A673 (cell line): Measurements from ENCODE around the gene ZFP42. TPM values are rescaled to one million over a fixed set of nuclear protein-coding genes. Genes with fewer than 3 reads are reported as not detected.

ENCODE experiments used
- BruUV-seq: library from RNA; stranded (reverse); fragments of 400-500 nt; replicated peaks from 2 replicates; lab custom pipeline; 2021; lab: Mats Ljungman, UMichigan
- CTCF ChIA-PET: fragments of 300-600 bp; sonication (Branson Sonifier 250); formaldehyde crosslinking; loops from one replicate; lab custom pipeline; 2022; ENCODE audit warnings: antibody characterized with exemption; lab: Charles Lee
- POLR2A ChIA-PET: fragments of 300-600 bp; sonication (Branson Sonifier 250); formaldehyde crosslinking; loops from one replicate; lab custom pipeline; 2022; ENCODE audit warnings: antibody characterized with exemption; ENCODE audit not compliant: low non-redundant PET; lab: Charles Lee
- DNase-seq: peaks from one replicate; pipeline ENCODE4 v3.0.0-alpha.2; 2015; ENCODE audit warnings: low spot score
- H3K27ac ChIP-seq: fragments of 200-600 bp; sonication (generic); 2 replicates; pipeline ENCODE4 v1.5.1; 2016; ENCODE audit warnings: mixed run types, low read depth, mild to moderate bottlenecking, mixed read lengths, antibody characterized with exemption, low read length; ENCODE audit not compliant: poor library complexity, severe bottlenecking
- H3K27me3 ChIP-seq: fragments of 200-600 bp; sonication (generic); replicated peaks from 2 replicates; pipeline ENCODE4 v1.6.1; 2017; ENCODE audit warnings: mixed run types, low read depth, mild to moderate bottlenecking, mixed read lengths, antibody characterized with exemption, low read length; ENCODE audit not compliant: insufficient read depth, poor library complexity
- H3K36me3 ChIP-seq: fragments of 200-600 bp; sonication (generic); 2 replicates; pipeline ENCODE4 v1.6.1; 2016; ENCODE audit warnings: mixed run types, mild to moderate bottlenecking, mixed read lengths, antibody characterized with exemption, low read length; ENCODE audit not compliant: insufficient read depth, poor library complexity, severe bottlenecking
- H3K4me1 ChIP-seq: fragments of 200-600 bp; sonication (generic); 2 replicates; pipeline ENCODE4 v1.6.1; 2017; ENCODE audit warnings: mixed run types, mild to moderate bottlenecking, mixed read lengths, antibody characterized with exemption, low read length; ENCODE audit not compliant: insufficient read depth, poor library complexity, severe bottlenecking
- H3K4me3 ChIP-seq: fragments of 200-600 bp; sonication (generic); 2 replicates; pipeline ENCODE4 v1.5.1; 2016; ENCODE audit warnings: low read depth, mixed run types, mild to moderate bottlenecking, mixed read lengths, low read length; ENCODE audit not compliant: poor library complexity, severe bottlenecking
- H3K9me3 ChIP-seq: fragments of 200-600 bp; sonication (generic); 2 replicates; pipeline ENCODE4 v1.6.1; 2016; ENCODE audit warnings: mixed run types, low read depth, mild to moderate bottlenecking, mixed read lengths, antibody characterized with exemption, low read length; ENCODE audit not compliant: poor library complexity, severe bottlenecking
- EZH2 ChIP-seq: fragments of 200-600 bp; sonication (generic); IDR thresholded peaks from 2 replicates; pipeline ENCODE4 v1.6.1; 2017; ENCODE audit warnings: borderline replicate concordance, low read depth, mild to moderate bottlenecking, mixed read lengths, antibody characterized with exemption, low read length; ENCODE audit not compliant: poor library complexity, severe bottlenecking
- intact Hi-C: fragments of 100-400 bp; cut with micrococcal nuclease; formaldehyde crosslinking; loops from one replicate; pipeline ENCODE4 v1.10.0; 2022; ENCODE audit not compliant: unreplicated experiment
- total RNA-seq: library from RNA; stranded (reverse); gene quantifications from 2 replicates; pipeline ENCODE4 v1.2.3, GENCODE V29; 2021
- TF ChIP-seq, protein P1 (sequence below): fragments of 300-800, 200-600 bp; sonication (generic); conservative IDR thresholded peaks from 2 replicates; pipeline ENCODE4 v1.5.1; 2017; ENCODE audit warnings: low read depth, mild to moderate bottlenecking, antibody characterized with exemption, low read length, moderate library complexity, mixed read lengths

ZFP42 gene
- total RNA-seq, 1 experiment from 2014 or later = not detected

GRCh38 chr4:188023682-188024081 is 28.1 kb downstream of the ZFP42 start:
- no peaks in the 10 kb centered on the region for H3K36me3 ChIP-seq
- POLR2A ChIA-PET = no interaction called here
- no TSS peak for BruUV-seq
- H3K27ac ChIP-seq = no peak overlapping the region
- intact Hi-C loops = no loop called here
- H3K9me3 ChIP-seq = no peaks in the 10 kb centered on the region
- no peak for TF ChIP-seq EZH2
- TF ChIP-seq, protein P1, sequence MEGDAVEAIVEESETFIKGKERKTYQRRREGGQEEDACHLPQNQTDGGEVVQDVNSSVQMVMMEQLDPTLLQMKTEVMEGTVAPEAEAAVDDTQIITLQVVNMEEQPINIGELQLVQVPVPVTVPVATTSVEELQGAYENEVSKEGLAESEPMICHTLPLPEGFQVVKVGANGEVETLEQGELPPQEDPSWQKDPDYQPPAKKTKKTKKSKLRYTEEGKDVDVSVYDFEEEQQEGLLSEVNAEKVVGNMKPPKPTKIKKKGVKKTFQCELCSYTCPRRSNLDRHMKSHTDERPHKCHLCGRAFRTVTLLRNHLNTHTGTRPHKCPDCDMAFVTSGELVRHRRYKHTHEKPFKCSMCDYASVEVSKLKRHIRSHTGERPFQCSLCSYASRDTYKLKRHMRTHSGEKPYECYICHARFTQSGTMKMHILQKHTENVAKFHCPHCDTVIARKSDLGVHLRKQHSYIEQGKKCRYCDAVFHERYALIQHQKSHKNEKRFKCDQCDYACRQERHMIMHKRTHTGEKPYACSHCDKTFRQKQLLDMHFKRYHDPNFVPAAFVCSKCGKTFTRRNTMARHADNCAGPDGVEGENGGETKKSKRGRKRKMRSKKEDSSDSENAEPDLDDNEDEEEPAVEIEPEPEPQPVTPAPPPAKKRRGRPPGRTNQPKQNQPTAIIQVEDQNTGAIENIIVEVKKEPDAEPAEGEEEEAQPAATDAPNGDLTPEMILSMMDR = no peak
- CTCF ChIA-PET = no interaction called here
- no peaks in the 10 kb centered on the region for H3K27me3 ChIP-seq
- DNase-seq = no peak
- H3K4me1 ChIP-seq = no peaks in the 10 kb centered on the region
- H3K4me3 ChIP-seq = no peak overlapping the region

GRCh38 chr4:188025476-188025875 is 29.9 kb downstream of the ZFP42 start:
- H3K36me3 ChIP-seq = no peaks in the 10 kb centered on the region
- intact Hi-C loops = no loop called here
- no peak for DNase-seq
- TF ChIP-seq, protein P1 = no peak
- no peak for TF ChIP-seq EZH2
- no peak overlapping the region for H3K4me3 ChIP-seq
- ChIA-PET POLR2A (no interaction called here), CTCF (no interaction called here)
- BruUV-seq = no TSS peak
- no peaks in the 10 kb centered on the region for H3K9me3 ChIP-seq
- no peaks in the 10 kb centered on the region for H3K4me1 ChIP-seq
- no peak overlapping the region for H3K27ac ChIP-seq
- H3K27me3 ChIP-seq = no peaks in the 10 kb centered on the region

GRCh38 chr4:188029114-188029513 is 33.5 kb downstream of the ZFP42 start:
- CTCF ChIA-PET = no interaction called here

More at GRCh38 chr4:188029114-188029513, 33.5 kb downstream of the ZFP42 start:
- POLR2A ChIA-PET = no interaction called here
- TF ChIP-seq, protein P1 = no peak
- no peak for DNase-seq
- no TSS peak for BruUV-seq
- no peak overlapping the region for H3K27ac ChIP-seq
- no peaks in the 10 kb centered on the region for H3K4me1 ChIP-seq
- H3K27me3 ChIP-seq = no peaks in the 10 kb centered on the region
- H3K4me3 ChIP-seq = no peak overlapping the region
- H3K9me3 ChIP-seq = no peaks in the 10 kb centered on the region
- no peaks in the 10 kb centered on the region for H3K36me3 ChIP-seq
- intact Hi-C loops = no loop called here
